Posterior vena cava (tissue), 2 donors: ENCODE data around the gene CYP19A1. TPM values are rescaled to one million over a fixed set of nuclear protein-coding genes. Genes with fewer than 3 reads are reported as not detected.

Experiments used
- DNase-seq: peaks from one replicate; pipeline ENCODE4 v3.0.0-alpha.2; 2020; ENCODE audit warnings: low spot score
- intact Hi-C, 2 donors: fragments of 100-400 bp; cut with DNase I; formaldehyde crosslinking; loops; one replicate each; pipeline versions ENCODE4 v1.14.1 to v1.14.2; 2022 to 2023
- microRNA-seq, 2 donors: library from miRNA; unstranded; fragments of <30 nt; microRNA quantifications; one replicate each; pipeline ENCODE4 v1.2.0, GENCODE V29; 2020 to 2021; ENCODE audit warnings: borderline microRNAs expressed in 2 of 2
- total RNA-seq, 2 donors: library from RNA; stranded (reverse); fragmentation: NEBNext Ultra II Directional; extraction: Animal tissue kit (Norgen Biotek cat#: 25700); gene quantifications; one replicate each; pipeline ENCODE4 v1.2.1, GENCODE V29; 2021
- donor health status: DM: yes; HTN: yes; CAD: no.
- donor health status: DM: yes; HTN: yes; CAD: no.

CYP19A1 gene
- total RNA-seq, 2 donors from 2014 or later, result 1.8 to 2.7 TPM

GRCh38 chr15:51180534-51180933, 157.9 kb downstream of the CYP19A1 start:
- intact Hi-C loops, result no loop called here
- DNase-seq, result no peak

GRCh38 chr15:51180011-51180410, 158.4 kb downstream of the CYP19A1 start:
- intact Hi-C loops, result no loop called here
- no peak for DNase-seq

GRCh38 chr15:51172193-51172592, 166.2 kb downstream of the CYP19A1 start:
- intact Hi-C loops, result no loop called here
- no peak for DNase-seq

GRCh38 chr15:51171634-51171932, 166.8 kb downstream of the CYP19A1 start:
- intact Hi-C loops, result no loop called here
- DNase-seq, result no peak

GRCh38 chr15:51170882-51171633, 167.3 kb downstream of the CYP19A1 start:
- intact Hi-C loops, result no loop called here
- no peak for DNase-seq

- intact Hi-C loops, result no loop called here
- DNase-seq, result no peak
Measured at GRCh38 chr15:51168700-51169099, 169.7 kb downstream of the CYP19A1 start.

GRCh38 chr15:51163843-51164242, 174.6 kb downstream of the CYP19A1 start:
- DNase-seq, result no peak
- intact Hi-C loops, result loop anchor here in 1 of 2 donors (2.0 to 5.0 kb wide), 2 partner anchors 29 to 233 kb away; no protein-coding TSS in a partner anchor

- intact Hi-C loops, result loop anchor here in 1 of 2 donors (2.0 to 5.0 kb wide), 2 partner anchors 30 to 234 kb away; no protein-coding TSS in a partner anchor
- peak; percentile 87 for DNase-seq
Measured at GRCh38 chr15:51162865-51163762, 175.3 kb downstream of the CYP19A1 start.

GRCh38 chr15:51161491-51162220, 176.7 kb downstream of the CYP19A1 start:
- intact Hi-C loops, result loop anchor here in 1 of 2 donors (2.0 to 5.0 kb wide), 2 partner anchors 31 to 236 kb away; no protein-coding TSS in a partner anchor
- DNase-seq, result no peak

GRCh38 chr15:51160484-51160883, 177.9 kb downstream of the CYP19A1 start:
- intact Hi-C loops, result loop anchor here in 1 of 2 donors (5.0 kb wide), 1 partner anchor 237 kb away; no protein-coding TSS in a partner anchor

More at GRCh38 chr15:51160484-51160883, 177.9 kb downstream of the CYP19A1 start:
- no peak for DNase-seq

Small RNAs within 50 kb of the gene (microRNA-seq; reads per million reads assigned to microRNA genes)
- gene MIR4713, result 0 reads per million in 2 donors
- 0 reads per million in 2 donors for gene MIR7973-1
- 0 reads per million in 2 donors for gene MIR7973-2

Other genes starting within 250 kb of the CYP19A1 start
- 100 to 1,000 TPM in 1 of 2 donors, 10 to 100 TPM in 1; 57.0 to 151 TPM for gene TNFAIP8L3, start 243.7 kb downstream of the CYP19A1 start, total RNA-seq
- gene GLDN, start 3.1 kb upstream of the CYP19A1 start, total RNA-seq, result 10 to 100 TPM in 1 of 2 donors, 1 to 10 TPM in 1; 8.1 to 10.1 TPM